ENCODE data around the gene PLPPR4. TPM values are rescaled to one million over a fixed set of nuclear protein-coding genes. Genes with fewer than 3 reads are reported as not detected.

Gene PLPPR4
- total and polyA plus RNA-seq, 10 of the 15 experiments (the other 5 are each of a cell fraction or from before 2014, with no cell fraction given): not detected

DNA sequence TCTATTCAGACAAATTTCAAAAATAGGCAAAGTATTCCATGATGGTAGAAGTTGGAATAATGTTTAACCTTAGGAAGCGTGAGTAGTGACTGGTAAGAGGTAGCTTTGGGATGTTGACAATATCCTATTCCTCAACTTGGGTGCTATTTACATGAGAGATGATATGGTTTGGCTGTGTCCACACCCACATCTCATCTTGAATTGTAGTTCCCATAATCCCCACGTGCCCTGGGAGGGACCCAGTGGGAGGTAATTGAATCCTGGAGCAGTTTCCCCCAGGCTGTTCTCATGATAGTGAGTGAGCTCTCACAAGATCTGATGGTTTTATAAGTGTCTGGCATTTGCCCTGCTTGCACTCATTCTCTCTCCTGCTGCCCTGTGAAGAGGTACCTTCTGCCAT lies 67.3 kb downstream of the PLPPR4 start (continued):
- no peak for TF ChIP-seq REST (IDR thresholded peaks at IDR 0.05; ENCODE audit: low read depth, low read length)
- TF ChIP-seq CBFB (IDR thresholded peaks at IDR 0.05; ENCODE audit: low read depth): no peak
- no peak for TF ChIP-seq E4F1 (IDR thresholded peaks at IDR 0.05; ENCODE audit: borderline replicate concordance, partially characterized antibody)
- TF ChIP-seq, protein P1, sequence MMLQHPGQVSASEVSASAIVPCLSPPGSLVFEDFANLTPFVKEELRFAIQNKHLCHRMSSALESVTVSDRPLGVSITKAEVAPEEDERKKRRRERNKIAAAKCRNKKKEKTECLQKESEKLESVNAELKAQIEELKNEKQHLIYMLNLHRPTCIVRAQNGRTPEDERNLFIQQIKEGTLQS (IDR thresholded peaks at IDR 0.05; ENCODE audit: borderline replicate concordance, extremely low read depth, low read depth, low read length): no peak

DNA sequence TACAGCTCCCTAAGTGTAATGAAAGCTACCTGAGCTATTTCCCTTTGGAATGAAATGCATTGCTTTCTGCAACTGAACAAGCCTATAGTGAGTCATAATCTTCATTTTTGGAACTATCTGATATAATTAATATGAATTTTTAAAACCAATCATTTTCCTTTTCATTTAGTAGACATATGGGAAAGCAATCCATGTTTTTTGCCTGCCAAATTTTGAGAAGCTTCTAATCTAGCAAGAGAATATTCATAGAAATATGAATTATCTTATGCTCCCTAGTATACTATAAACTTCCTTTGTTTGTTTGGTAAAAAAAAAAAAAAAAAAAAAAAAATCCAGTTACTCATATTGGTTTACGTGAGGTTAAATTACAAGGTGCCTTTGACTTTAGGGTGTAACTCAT lies 68.3 kb downstream of the PLPPR4 start:
- no peak for FAIRE-seq
- Histone ChIP-seq H2AFZ (ENCODE audit: control insufficient read depth, low read depth, low read length) (no peak overlapping the region), H3K9me3 (replicated peaks; ENCODE audit: control insufficient read depth, insufficient read depth, low read length) (no peaks in the 10 kb centered on the region), H3K4me2 (ENCODE audit: control insufficient read depth, insufficient read depth) (no peak overlapping the region), H3K4me3 (no peak overlapping the region), H3K79me2 (ENCODE audit: control insufficient read depth, insufficient read depth, low read length) (no peaks in the 10 kb centered on the region), H3K9ac (ENCODE audit: control insufficient read depth, insufficient read depth, low read length) (no peak overlapping the region), H4K20me1 (ENCODE audit: control insufficient read depth, insufficient read depth) (no peaks in the 10 kb centered on the region), H3K4me1 (ENCODE audit: control insufficient read depth, insufficient read depth, low read length) (no peaks in the 10 kb centered on the region), H3K27ac (ENCODE audit: control insufficient read depth, insufficient read depth) (no peak overlapping the region), H3K27me3 (replicated peaks in 1 of 2; ENCODE audit: control insufficient read depth in 2 of 2, insufficient read depth in 2 of 2, low read length in 1 of 2) (no peaks in the 10 kb centered on the region), H3K36me3 (ENCODE audit: control insufficient read depth in 2 of 2, insufficient read depth in 2 of 2, low read length in 1 of 2) (no peaks in the 10 kb centered on the region)
- SMC1A ChIA-PET (ENCODE audit: uncharacterized antibody, unreplicated experiment): no interaction called here
- POLR2A ChIA-PET: no interaction called here
- DNase-seq (ENCODE audit: low read depth, low spot score): no peak
- no peak for ATAC-seq
- BruUV-seq (replicated peaks): no TSS peak
- RAD21 ChIA-PET (ENCODE audit: unreplicated experiment): no interaction called here
- CTCF ChIA-PET: no interaction called here
- 71% methylated on average over 1 of the region's 1 CpG for WGBS (ENCODE audit: insufficient coverage, insufficient replicate concordance, low lambda C conversion rate, missing lambda C conversion rate)
- in situ Hi-C loops (cut with MboI): no loop called here
- intact Hi-C loops (cut with micrococcal nuclease; ENCODE audit: unreplicated experiment): no loop called here
- no peak for TF ChIP-seq EZH2 (IDR thresholded peaks at IDR 0.05; ENCODE audit: borderline replicate concordance, control insufficient read depth, low read depth, low read length)
- no peak for TF ChIP-seq NBN (IDR thresholded peaks at IDR 0.05)
- no peak for TF ChIP-seq BRCA1 (IDR thresholded peaks at IDR 0.05; ENCODE audit: low read depth, low read length)
- no peak for TF ChIP-seq CBX5 (IDR thresholded peaks at IDR 0.05; ENCODE audit: low read depth)
- TF ChIP-seq ZNF687 (IDR thresholded peaks at IDR 0.05): no peak
- TF ChIP-seq TARDBP (IDR thresholded peaks at IDR 0.05; ENCODE audit: borderline replicate concordance): no peak
- no peak for TF ChIP-seq CBX3 (IDR thresholded peaks at IDR 0.05; ENCODE audit: borderline replicate concordance, low read depth)
- TF ChIP-seq RCOR1 (conservative IDR thresholded peaks at IDR 0.05; ENCODE audit: low read depth, low read length): no peak
- no peak for TF ChIP-seq POLR2A (IDR thresholded peaks at IDR 0.05; ENCODE audit: low read depth, low read length)
- no peak for TF ChIP-seq HDAC2 (IDR thresholded peaks at IDR 0.05)
- TF ChIP-seq NR2C1 (IDR thresholded peaks at IDR 0.05): no peak

Measured in GM12878 (cell line).